Kidney epithelial cell (primary cell): ENCODE data around the gene DUSP3. TPM values are rescaled to one million over a fixed set of nuclear protein-coding genes. Genes with fewer than 3 reads are reported as not detected.

Experiments used
- DNase-seq: peaks from one replicate; pipeline ENCODE4 v3.0.0-alpha.2; 2010; ENCODE audit warnings: low read depth
- H3K27me3 ChIP-seq: 2 replicates; pipeline ENCODE4 v1.6.0; 2011; ENCODE audit warnings: low read length; ENCODE audit not compliant: control insufficient read depth, insufficient read depth
- H3K36me3 ChIP-seq: 2 replicates; pipeline ENCODE4 v1.5.1; 2011; ENCODE audit warnings: low read length; ENCODE audit not compliant: control insufficient read depth, insufficient read depth
- H3K4me3 ChIP-seq: 2 replicates; pipeline ENCODE4 v1.5.1; 2011; ENCODE audit warnings: low read depth, mild to moderate bottlenecking, control low read depth, low read length
- CTCF ChIP-seq: IDR thresholded peaks from 2 replicates; pipeline ENCODE4 v1.5.1; 2011; ENCODE audit warnings: mild to moderate bottlenecking, moderate library complexity, low read length, control low read depth, inconsistent platforms; ENCODE audit not compliant: insufficient read depth, poor library complexity, severe bottlenecking
- total RNA-seq: library from RNA; depleted of rRNA; stranded (reverse); fragments of >200 nt; gene quantifications from 2 replicates; pipeline ENCODE4 v1.2.3, GENCODE V29; 2015

DUSP3 gene
- total RNA-seq, 1 donor from 2014 or later, result 117 TPM

GRCh38 chr17:43769859-43770258 lies 8.9 kb downstream of the DUSP3 start:
- TF ChIP-seq CTCF, result no peak
- Histone ChIP-seq H3K27me3 (no peaks in the 10 kb centered on the region), H3K4me3 (no peak overlapping the region), H3K36me3 (peaks cover 4% of the 10 kb centered on the region)
- DNase-seq, result no peak

GRCh38 chr17:43769426-43769825 lies 9.4 kb downstream of the DUSP3 start:
- Histone ChIP-seq H3K36me3 (peaks cover 3% of the 10 kb centered on the region), H3K27me3 (no peaks in the 10 kb centered on the region), H3K4me3 (no peak overlapping the region)
- no peak for DNase-seq
- TF ChIP-seq CTCF, result no peak

GRCh38 chr17:43768943-43769342 lies 9.8 kb downstream of the DUSP3 start:
- no peak overlapping the region for H3K4me3 ChIP-seq
- no peaks in the 10 kb centered on the region for H3K27me3 ChIP-seq
- H3K36me3 ChIP-seq, result peaks cover 3% of the 10 kb centered on the region
- TF ChIP-seq CTCF, result no peak
- no peak for DNase-seq

DNA sequence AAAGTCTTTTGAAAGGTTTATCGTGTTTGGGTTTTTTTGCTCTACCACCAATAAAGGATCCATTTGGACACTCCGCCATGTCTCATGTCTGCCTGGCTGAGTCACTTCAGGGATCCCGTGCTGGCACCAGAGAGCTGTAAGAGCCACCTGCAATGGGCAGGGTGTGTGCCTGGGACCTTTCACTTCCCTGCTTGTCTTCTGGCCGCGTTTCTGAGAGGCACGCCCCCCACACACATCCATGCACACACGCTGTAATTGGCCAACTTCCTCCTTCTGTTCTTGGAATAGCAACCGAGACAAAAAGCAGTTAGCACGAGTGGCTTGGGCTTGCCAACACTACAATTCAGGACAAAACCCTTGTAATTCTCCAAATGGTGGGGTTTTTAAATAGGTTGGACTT lies 10.4 kb downstream of the DUSP3 start:
- no peak for DNase-seq
- no peak for TF ChIP-seq CTCF
- Histone ChIP-seq H3K36me3 (peaks cover 3% of the 10 kb centered on the region), H3K4me3 (no peak overlapping the region), H3K27me3 (no peaks in the 10 kb centered on the region)

DNA sequence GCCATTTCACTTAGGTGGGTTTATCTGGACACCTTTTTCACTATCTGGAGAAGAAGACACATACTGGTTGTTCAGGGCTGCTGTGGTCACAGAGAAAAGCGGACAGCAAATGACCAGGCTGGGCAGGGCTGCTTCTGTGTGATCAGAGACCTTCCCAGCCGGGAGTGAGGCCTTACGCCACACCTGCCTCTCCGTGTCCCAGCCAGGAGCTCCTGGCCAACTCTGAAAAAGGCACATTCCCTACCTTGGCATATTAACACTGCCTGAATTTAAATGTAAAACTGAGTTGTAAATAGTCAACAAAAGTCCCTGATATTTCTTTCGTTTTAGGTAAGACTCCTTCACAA lies 11.1 kb downstream of the DUSP3 start:
- Histone ChIP-seq H3K27me3 (no peaks in the 10 kb centered on the region), H3K4me3 (no peak overlapping the region), H3K36me3 (peaks cover 3% of the 10 kb centered on the region)
- no peak for DNase-seq
- TF ChIP-seq CTCF, result no peak

GRCh38 chr17:43767053-43767712 lies 11.6 kb downstream of the DUSP3 start:
- no peaks in the 10 kb centered on the region for H3K27me3 ChIP-seq
- no peak for DNase-seq
- peaks cover 2% of the 10 kb centered on the region for H3K36me3 ChIP-seq
- H3K4me3 ChIP-seq, result no peak overlapping the region
- TF ChIP-seq CTCF, result no peak
